Measurements from ENCODE around the gene IRX5.

GRCh38 chr16:54953461-54953860 lies 22.8 kb downstream of the IRX5 start:
- TF ChIP-seq ZNF8 (CRISPR knock-in tag; IDR thresholded peaks at IDR 0.05) (no peak), PATZ1 (CRISPR knock-in tag; IDR thresholded peaks at IDR 0.05; ENCODE audit: borderline replicate concordance) (no peak), PPARA (CRISPR knock-in tag; IDR thresholded peaks at IDR 0.05; ENCODE audit: borderline replicate concordance) (no peak), ZFP30 (CRISPR knock-in tag; IDR thresholded peaks at IDR 0.05) (no peak), ZNF565 (CRISPR knock-in tag; conservative IDR thresholded peaks at IDR 0.05; ENCODE audit: low read depth) (no peak), OSR1 (CRISPR knock-in tag; IDR thresholded peaks at IDR 0.05) (no peak), CREB5 (CRISPR knock-in tag; IDR thresholded peaks at IDR 0.05; ENCODE audit: low read depth) (no peak), ZFP3 (CRISPR knock-in tag; IDR thresholded peaks at IDR 0.05) (no peak), SNAI2 (CRISPR knock-in tag; IDR thresholded peaks at IDR 0.05) (no peak), ESRRG (CRISPR knock-in tag; IDR thresholded peaks at IDR 0.05) (no peak), ISL1 (CRISPR knock-in tag; IDR thresholded peaks at IDR 0.05) (no peak), ZC3H10 (CRISPR knock-in tag; IDR thresholded peaks at IDR 0.05) (no peak), BACH2 (CRISPR knock-in tag; IDR thresholded peaks at IDR 0.05; ENCODE audit: borderline replicate concordance) (no peak), ZNF70 (CRISPR knock-in tag; IDR thresholded peaks at IDR 0.05) (no peak)
